ENCODE results near the gene TBC1D8. TPM values are rescaled to one million over a fixed set of nuclear protein-coding genes. Genes with fewer than 3 reads are reported as not detected.

TBC1D8 gene
- total and polyA plus RNA-seq, 2 of the 13 experiments (the other 11 are each of a cell fraction or from before 2014, with no cell fraction given) = 45.1 to 95.4 TPM

DNA sequence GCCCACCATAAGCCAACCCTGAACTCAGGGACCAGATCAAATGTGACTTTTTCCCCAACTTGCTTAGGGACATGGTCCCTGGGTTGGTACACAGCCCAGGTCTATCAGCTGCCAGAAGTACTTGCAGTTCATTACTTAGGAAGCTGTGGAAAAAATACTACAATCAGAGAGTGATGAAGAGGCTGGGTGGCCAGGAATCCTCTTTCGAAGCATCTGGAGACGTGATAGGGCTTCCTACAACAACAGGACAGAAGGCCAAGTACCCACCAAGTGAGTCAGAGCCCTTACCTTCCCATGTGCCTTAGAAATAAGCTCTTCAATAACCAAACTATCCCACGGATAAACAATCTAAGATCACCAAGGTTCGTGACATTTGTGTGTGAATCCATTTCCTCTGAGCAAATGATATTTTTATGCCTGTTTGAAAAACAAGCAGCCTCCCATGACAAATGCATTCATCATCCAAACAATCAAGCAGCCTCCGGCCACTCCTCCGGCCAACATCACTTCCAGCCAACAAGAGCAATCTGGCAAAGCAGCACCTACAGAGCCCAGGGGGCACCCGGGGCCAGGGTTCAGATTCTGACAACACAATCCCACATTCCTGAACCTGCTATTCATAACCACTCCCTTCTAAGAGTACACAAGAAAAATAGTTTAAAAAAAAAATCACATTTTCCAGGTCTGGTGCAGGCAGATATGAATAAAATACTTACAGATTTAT, 26.4 kb downstream of the TBC1D8 start (continued):
- TF ChIP-seq SRSF4 (IDR thresholded peaks at IDR 0.05; ENCODE audit: low read depth, low read length, poor library complexity, severe bottlenecking) (no peak), PHF20 (CRISPR knock-in tag; IDR thresholded peaks at IDR 0.05) (no peak), NFATC3 (CRISPR knock-in tag; IDR thresholded peaks at IDR 0.05) (no peak), HNRNPK (IDR thresholded peaks at IDR 0.05; ENCODE audit: low read depth, low read length, poor library complexity, severe bottlenecking) (no peak), NAIF1 (CRISPR knock-in tag; IDR thresholded peaks at IDR 0.05; ENCODE audit: borderline replicate concordance) (no peak), XRCC5 (optimal IDR thresholded peaks at IDR 0.05; ENCODE audit: low read length) (peak; percentile 59), NR2F1 (CRISPR knock-in tag; IDR thresholded peaks at IDR 0.05) (peak; percentile 70 to 95), WIZ (CRISPR knock-in tag; IDR thresholded peaks at IDR 0.05) (no peak), HOXD1 (CRISPR knock-in tag; IDR thresholded peaks at IDR 0.05) (peak; percentile 63; the same call in 1 of the 2 replicates), ZBTB38 (CRISPR knock-in tag; IDR thresholded peaks at IDR 0.05) (no peak), REPIN1 (CRISPR knock-in tag; IDR thresholded peaks at IDR 0.05; ENCODE audit: borderline replicate concordance, low read depth) (0 out of 2 replicates have a peak, but pooled peaks have one; percentile 24), SMAD3 (CRISPR knock-in tag; IDR thresholded peaks at IDR 0.05) (0 out of 2 replicates have a peak, but pooled peaks have one; percentile 36), ZBTB42 (CRISPR knock-in tag; IDR thresholded peaks at IDR 0.05) (no peak), ZNF296 (CRISPR knock-in tag; conservative IDR thresholded peaks at IDR 0.05) (no peak), MIER2 (CRISPR knock-in tag; IDR thresholded peaks at IDR 0.05) (peak; percentile 64; the same call in 1 of the 2 replicates), ZNF382 (CRISPR knock-in tag; IDR thresholded peaks at IDR 0.05; ENCODE audit: borderline replicate concordance) (no peak), TARDBP (CRISPR knock-in tag; IDR thresholded peaks at IDR 0.05) (no peak; the same call in 1 of the 2 replicates), PHB2 (IDR thresholded peaks at IDR 0.05; ENCODE audit: partially characterized antibody) (no peak)
- TF ChIP-seq, protein P1, sequence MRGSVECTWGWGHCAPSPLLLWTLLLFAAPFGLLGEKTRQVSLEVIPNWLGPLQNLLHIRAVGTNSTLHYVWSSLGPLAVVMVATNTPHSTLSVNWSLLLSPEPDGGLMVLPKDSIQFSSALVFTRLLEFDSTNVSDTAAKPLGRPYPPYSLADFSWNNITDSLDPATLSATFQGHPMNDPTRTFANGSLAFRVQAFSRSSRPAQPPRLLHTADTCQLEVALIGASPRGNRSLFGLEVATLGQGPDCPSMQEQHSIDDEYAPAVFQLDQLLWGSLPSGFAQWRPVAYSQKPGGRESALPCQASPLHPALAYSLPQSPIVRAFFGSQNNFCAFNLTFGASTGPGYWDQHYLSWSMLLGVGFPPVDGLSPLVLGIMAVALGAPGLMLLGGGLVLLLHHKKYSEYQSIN (CRISPR knock-in tag; IDR thresholded peaks at IDR 0.05; ENCODE audit: borderline replicate concordance) = no peak
- TF ChIP-seq, protein P2, sequence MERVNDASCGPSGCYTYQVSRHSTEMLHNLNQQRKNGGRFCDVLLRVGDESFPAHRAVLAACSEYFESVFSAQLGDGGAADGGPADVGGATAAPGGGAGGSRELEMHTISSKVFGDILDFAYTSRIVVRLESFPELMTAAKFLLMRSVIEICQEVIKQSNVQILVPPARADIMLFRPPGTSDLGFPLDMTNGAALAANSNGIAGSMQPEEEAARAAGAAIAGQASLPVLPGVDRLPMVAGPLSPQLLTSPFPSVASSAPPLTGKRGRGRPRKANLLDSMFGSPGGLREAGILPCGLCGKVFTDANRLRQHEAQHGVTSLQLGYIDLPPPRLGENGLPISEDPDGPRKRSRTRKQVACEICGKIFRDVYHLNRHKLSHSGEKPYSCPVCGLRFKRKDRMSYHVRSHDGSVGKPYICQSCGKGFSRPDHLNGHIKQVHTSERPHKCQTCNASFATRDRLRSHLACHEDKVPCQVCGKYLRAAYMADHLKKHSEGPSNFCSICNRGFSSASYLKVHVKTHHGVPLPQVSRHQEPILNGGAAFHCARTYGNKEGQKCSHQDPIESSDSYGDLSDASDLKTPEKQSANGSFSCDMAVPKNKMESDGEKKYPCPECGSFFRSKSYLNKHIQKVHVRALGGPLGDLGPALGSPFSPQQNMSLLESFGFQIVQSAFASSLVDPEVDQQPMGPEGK (CRISPR knock-in tag; IDR thresholded peaks at IDR 0.05) = peak; percentile 81
- TF ChIP-seq, protein P3, sequence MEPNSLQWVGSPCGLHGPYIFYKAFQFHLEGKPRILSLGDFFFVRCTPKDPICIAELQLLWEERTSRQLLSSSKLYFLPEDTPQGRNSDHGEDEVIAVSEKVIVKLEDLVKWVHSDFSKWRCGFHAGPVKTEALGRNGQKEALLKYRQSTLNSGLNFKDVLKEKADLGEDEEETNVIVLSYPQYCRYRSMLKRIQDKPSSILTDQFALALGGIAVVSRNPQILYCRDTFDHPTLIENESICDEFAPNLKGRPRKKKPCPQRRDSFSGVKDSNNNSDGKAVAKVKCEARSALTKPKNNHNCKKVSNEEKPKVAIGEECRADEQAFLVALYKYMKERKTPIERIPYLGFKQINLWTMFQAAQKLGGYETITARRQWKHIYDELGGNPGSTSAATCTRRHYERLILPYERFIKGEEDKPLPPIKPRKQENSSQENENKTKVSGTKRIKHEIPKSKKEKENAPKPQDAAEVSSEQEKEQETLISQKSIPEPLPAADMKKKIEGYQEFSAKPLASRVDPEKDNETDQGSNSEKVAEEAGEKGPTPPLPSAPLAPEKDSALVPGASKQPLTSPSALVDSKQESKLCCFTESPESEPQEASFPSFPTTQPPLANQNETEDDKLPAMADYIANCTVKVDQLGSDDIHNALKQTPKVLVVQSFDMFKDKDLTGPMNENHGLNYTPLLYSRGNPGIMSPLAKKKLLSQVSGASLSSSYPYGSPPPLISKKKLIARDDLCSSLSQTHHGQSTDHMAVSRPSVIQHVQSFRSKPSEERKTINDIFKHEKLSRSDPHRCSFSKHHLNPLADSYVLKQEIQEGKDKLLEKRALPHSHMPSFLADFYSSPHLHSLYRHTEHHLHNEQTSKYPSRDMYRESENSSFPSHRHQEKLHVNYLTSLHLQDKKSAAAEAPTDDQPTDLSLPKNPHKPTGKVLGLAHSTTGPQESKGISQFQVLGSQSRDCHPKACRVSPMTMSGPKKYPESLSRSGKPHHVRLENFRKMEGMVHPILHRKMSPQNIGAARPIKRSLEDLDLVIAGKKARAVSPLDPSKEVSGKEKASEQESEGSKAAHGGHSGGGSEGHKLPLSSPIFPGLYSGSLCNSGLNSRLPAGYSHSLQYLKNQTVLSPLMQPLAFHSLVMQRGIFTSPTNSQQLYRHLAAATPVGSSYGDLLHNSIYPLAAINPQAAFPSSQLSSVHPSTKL (CRISPR knock-in tag; IDR thresholded peaks at IDR 0.05) = peak; percentile 94

Data from HepG2 (cell line).